NCI-H187 treated with DMSO at 0.1 percent for 48 hours (cell line): ENCODE results near the gene ST3GAL4.
"Not testable (repeated sequence)": the region's sequence is repeated elsewhere in the genome, so short reads cannot be mapped to it uniquely, and the experiment has no call there.

Experiments used
- DNase-seq: peaks from one replicate; lab custom pipeline; 2025; lab: John Stamatoyannopoulos, UW

ST3GAL4 gene

GRCh38 chr11:126346586-126346940 lies 8.9 kb upstream of the ST3GAL4 start:
- no peak for DNase-seq

GRCh38 chr11:126346946-126347345 lies 8.5 kb upstream of the ST3GAL4 start:
- DNase-seq: not testable (repeated sequence)

- DNase-seq: no peak
These were observed 7.5 kb upstream of the ST3GAL4 start for GRCh38 chr11:126347751-126348668.

- no peak for DNase-seq
These were observed 6.5 kb upstream of the ST3GAL4 start for GRCh38 chr11:126348806-126349582.

- DNase-seq: no peak
These were observed 4.7 kb upstream of the ST3GAL4 start for GRCh38 chr11:126350836-126351235.

GRCh38 chr11:126352163-126352562 lies 3.3 kb upstream of the ST3GAL4 start:
- no peak for DNase-seq

GRCh38 chr11:126352934-126353801 lies 2.3 kb upstream of the ST3GAL4 start:
- no peak for DNase-seq

- no peak for DNase-seq
These were observed 709 bp upstream of the ST3GAL4 start for GRCh38 chr11:126354631-126355323.

GRCh38 chr11:126355926-126356897 lies 726 bp downstream of the ST3GAL4 start:
- DNase-seq: no peak

GRCh38 chr11:126357055-126357962 lies 1.8 kb downstream of the ST3GAL4 start:
- no peak for DNase-seq

- DNase-seq: no peak
These were observed 2.7 kb downstream of the ST3GAL4 start for GRCh38 chr11:126357969-126358762.

- DNase-seq: no peak
These were observed 3.3 kb downstream of the ST3GAL4 start for GRCh38 chr11:126358763-126359160.

- no peak for DNase-seq
These were observed 4.1 kb downstream of the ST3GAL4 start for GRCh38 chr11:126359431-126360048.

GRCh38 chr11:126360049-126360446 lies 4.6 kb downstream of the ST3GAL4 start:
- DNase-seq: no peak

- no peak for DNase-seq
These were observed 5.9 kb downstream of the ST3GAL4 start for GRCh38 chr11:126361400-126361799.

- no peak for DNase-seq
These were observed 7.6 kb downstream of the ST3GAL4 start for GRCh38 chr11:126362879-126363655.

- DNase-seq: no peak
These were observed 8.3 kb downstream of the ST3GAL4 start for GRCh38 chr11:126363706-126364248.
